GM03348 (cell line): Measurements from ENCODE around the gene EML5.
"Not testable (repeated sequence)": the region's sequence is repeated elsewhere in the genome, so short reads cannot be mapped to it uniquely, and the experiment has no call there.

Source experiments
- DNase-seq: peaks from one replicate; pipeline ENCODE4 v3.0.0; 2012; ENCODE audit warnings: low spot score

Gene EML5

GRCh38 chr14:88792473-88793258, at the start of gene EML5:
TSS of gene EML5 (minus strand) at chr14:88792953. CDS start at chr14:88792503, 450 bp downstream.
- peak; percentile 79 for DNase-seq

GRCh38 chr14:88842414-88842813, 49.7 kb upstream of the EML5 start:
- DNase-seq, result no peak

- no peak for DNase-seq
Observed at GRCh38 chr14:88841741-88842140, 49.0 kb upstream of the EML5 start.

- DNase-seq, result no peak
Observed at GRCh38 chr14:88840926-88841325, 48.2 kb upstream of the EML5 start.

GRCh38 chr14:88838015-88838414, 45.3 kb upstream of the EML5 start:
- DNase-seq, result no peak

GRCh38 chr14:88837495-88837894, 44.7 kb upstream of the EML5 start:
- DNase-seq, result no peak

GRCh38 chr14:88835661-88836060, 42.9 kb upstream of the EML5 start:
- peak; percentile 9 for DNase-seq

GRCh38 chr14:88834883-88835431, 42.2 kb upstream of the EML5 start:
- DNase-seq, result peak; percentile 14

- DNase-seq, result peak; percentile 48
Observed at GRCh38 chr14:88831284-88831683, 38.5 kb upstream of the EML5 start.

GRCh38 chr14:88829685-88830302, 37.0 kb upstream of the EML5 start:
- no peak for DNase-seq

GRCh38 chr14:88829188-88829587, 36.4 kb upstream of the EML5 start:
- no peak for DNase-seq

- no peak for DNase-seq
Observed at GRCh38 chr14:88825503-88825902, 32.8 kb upstream of the EML5 start.

- peak; percentile 33 for DNase-seq
Observed at GRCh38 chr14:88825078-88825458, 32.3 kb upstream of the EML5 start.

- peak; percentile 95 for DNase-seq
Observed at GRCh38 chr14:88824314-88825077, 31.7 kb upstream of the EML5 start, which contains the start of gene TTC8. TSS of gene TTC8 (plus strand) at chr14:88824651. CDS start at chr14:88824708, 57 bp downstream.

- no peak for DNase-seq
Observed at GRCh38 chr14:88823968-88824313, 31.2 kb upstream of the EML5 start.

- no peak for DNase-seq
Observed at GRCh38 chr14:88821888-88822287, 29.1 kb upstream of the EML5 start.

- DNase-seq, result no peak
Observed at GRCh38 chr14:88821378-88821777, 28.6 kb upstream of the EML5 start.

GRCh38 chr14:88819674-88820073, 26.9 kb upstream of the EML5 start:
- not testable (repeated sequence) for DNase-seq

GRCh38 chr14:88818018-88818417, 25.3 kb upstream of the EML5 start:
- DNase-seq, result no peak

- DNase-seq, result no peak
Observed at GRCh38 chr14:88815980-88816379, 23.2 kb upstream of the EML5 start.

GRCh38 chr14:88808359-88808758, 15.6 kb upstream of the EML5 start:
- DNase-seq, result no peak

- DNase-seq, result no peak
Observed at GRCh38 chr14:88804477-88804876, 11.7 kb upstream of the EML5 start.

- DNase-seq, result no peak
Observed at GRCh38 chr14:88804035-88804434, 11.3 kb upstream of the EML5 start.
